NCI-H774 (cell line): ENCODE data around the gene ACP3.

ENCODE experiments used
- DNase-seq: peaks from one replicate; lab custom pipeline; 2025; lab: John Stamatoyannopoulos, UW

ACP3 gene

DNA sequence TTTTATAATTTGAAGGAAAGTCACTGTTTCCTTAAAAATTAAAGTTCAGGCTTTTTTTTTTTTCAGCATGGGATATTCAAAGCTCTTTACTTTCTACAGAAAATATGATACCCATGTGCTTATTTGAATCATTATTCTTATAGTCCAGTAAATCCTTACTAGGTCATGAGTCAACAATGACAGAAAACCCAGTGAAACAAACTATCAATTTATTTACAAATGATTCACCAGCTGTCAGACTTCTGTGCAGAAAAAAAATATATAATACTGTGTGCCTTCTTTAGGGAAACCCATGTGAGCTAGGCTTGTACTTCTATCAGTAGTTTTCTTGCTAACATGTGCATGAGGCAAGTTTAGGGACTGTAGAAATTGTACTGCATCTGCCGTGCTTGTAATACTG is 1.2 kb downstream of the ACP3 start:
- DNase-seq: no peak

DNA sequence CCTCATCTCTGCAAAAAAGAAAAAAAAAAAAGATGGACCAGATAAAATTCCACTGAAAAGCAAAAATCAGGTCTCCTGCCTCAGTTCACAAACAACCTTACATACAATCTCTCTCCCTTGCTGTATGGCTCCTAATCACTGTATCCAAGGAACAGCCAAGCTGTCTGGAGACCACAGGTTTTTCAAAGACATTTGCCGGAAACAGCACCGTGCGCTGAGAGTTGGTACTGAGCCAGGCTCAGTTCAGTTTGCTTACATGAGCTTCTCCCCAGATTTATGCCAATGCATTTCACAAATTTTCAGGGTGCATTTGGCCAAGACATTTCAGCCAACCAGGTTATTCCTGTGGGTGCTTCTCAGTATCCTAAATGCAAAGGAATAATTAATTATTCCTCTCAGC is 4.1 kb downstream of the ACP3 start:
- no peak for DNase-seq

DNA sequence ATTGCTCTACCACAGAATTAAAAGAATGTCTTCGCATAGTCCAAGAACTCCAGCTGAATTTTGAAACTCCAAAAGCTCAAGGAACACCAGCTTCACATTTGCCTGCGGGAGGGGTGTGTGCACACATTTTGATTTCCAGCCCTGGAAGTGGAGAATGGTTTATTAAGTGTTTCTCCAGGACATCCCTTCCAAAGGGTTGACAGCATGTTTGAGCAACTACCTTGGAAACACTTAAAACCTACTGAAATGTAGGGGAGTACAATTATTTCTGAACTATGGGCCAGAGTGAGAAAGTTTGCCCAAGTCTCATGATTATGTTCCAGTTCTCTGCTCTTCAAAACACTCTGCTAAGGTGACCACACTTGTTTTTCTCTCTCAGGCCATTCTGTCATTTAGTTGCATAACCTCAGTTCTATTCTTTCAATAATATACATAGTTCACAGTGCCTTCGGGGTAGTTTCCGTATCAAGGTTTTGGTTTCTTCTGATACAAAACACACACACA is 7.9 kb downstream of the ACP3 start:
- DNase-seq: no peak

DNA sequence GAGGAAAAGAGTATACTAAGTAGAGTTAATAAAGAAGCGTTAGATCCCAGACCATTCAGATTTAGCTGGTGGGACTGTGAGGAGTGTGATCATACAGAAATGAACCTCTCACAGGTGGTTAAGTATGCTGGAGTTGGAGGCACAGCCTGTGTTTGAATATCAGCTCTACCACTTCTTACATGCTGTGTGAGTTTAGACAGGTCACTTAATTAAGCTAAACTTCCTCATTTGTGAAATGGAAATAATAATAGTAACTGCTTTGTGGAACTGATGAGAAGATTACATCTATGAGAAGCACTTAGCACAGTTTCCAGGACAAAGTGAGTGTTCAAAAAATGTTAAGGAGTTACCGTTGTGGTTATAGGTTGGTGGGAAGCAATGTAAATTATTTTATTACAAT is 8.4 kb downstream of the ACP3 start:
- no peak for DNase-seq

DNA sequence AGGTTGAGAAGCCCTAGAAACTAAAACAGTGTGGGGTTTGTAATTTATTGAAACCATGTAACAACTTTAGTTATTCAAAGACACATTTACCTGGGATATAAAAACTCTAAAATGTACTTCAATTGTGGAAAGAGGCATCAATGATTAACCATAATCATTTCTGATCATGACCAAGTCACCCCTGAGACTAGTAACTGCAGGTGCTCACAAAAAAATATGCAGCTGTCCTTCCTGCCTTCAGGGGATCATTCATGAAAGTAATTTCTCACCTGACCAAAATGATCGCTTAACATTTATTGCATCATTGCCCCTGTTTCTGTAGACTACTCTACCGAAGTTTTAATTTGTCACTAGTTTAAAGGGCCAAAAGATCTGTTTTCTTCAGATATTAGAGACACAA is 9.0 kb downstream of the ACP3 start:
- no peak for DNase-seq

DNA sequence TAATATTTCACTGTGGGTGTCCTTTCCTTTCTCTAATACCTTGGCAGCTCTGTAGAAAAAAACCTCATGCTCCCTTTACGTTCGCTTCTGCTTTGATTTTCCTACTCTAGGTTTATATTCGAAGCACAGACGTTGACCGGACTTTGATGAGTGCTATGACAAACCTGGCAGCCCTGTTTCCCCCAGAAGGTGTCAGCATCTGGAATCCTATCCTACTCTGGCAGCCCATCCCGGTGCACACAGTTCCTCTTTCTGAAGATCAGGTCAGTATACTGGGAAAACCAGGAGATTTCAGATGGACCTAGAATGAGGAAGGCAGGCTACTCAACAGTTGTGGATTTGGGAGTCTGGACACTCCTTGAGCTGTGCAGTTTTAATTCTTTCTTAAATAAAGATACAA is 14.9 kb downstream of the ACP3 start:
- no peak for DNase-seq

DNA sequence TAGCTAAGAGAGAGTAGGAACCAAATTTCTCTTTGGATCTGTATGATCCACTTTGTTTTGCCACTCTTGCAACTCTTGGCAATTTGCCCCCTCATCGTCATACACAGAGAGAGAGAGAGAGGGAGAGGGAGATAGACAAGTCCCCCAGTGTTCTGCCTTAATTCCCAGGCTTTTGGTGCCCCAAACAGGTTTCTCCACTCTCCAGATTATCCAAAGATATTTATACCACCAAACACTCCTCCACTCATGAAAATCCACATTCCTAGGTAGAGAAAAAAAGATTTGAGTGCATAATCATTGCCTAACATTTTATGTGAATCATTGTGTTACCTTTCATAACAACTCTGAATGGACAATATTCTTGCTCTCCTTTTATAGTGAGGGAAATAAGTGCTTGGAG is 15.3 kb downstream of the ACP3 start:
- no peak for DNase-seq

DNA sequence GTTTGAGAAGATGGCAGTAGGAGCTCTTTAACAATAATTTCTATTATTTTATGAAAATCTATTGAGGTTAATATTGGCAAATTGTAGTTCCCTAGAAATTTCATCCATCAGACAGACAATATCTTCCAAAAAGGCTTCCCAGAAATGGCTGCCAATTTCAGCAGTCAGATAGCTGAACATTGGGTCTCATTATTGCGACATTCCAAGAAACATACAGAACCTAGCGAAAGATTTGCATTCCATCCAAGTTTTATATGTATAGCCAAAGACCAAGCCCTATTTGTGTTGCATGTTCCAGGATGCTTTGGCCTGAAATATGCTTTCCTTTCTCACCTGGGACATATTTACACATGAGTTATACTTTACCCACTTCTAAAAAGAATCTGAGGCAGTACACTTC is 24.5 kb downstream of the ACP3 start:
- DNase-seq: no peak

DNA sequence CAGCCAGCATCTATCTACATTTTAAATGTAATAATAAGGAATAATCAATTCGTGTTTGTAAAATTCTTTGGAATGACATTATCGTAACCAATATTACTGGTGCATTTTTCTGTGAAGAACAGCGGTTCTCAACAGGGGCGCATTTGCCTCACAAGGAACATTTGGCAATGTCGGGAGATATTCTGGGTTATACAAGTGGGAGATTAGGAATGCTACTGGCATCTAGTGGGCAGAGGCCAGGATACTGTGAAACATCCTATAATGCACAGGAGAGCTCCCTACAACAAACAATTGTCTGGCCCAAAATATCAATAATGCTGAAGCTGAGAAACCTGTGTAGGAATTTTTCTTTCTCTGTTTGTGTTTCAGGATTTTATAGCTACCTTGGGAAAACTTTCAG is 25.0 kb downstream of the ACP3 start:
- no peak for DNase-seq

DNA sequence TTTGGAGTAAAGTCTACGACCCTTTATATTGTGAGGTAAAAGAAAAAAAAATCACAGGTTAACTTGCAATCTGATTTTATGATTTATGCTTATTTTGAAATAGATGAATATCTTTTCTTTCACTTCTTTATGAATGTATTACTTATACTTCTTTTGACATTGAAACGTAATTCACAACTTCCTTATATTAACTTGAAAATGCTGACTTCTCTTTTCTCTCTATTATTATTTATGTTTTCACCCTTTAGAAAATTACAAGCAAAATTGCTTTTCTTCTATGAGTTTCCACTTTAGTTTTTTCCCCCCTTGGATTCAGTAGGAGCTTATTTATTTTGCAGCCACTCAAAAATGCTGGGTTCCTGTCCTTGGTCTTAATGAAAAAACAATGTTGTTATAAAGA is 25.4 kb downstream of the ACP3 start:
- DNase-seq: no peak

DNA sequence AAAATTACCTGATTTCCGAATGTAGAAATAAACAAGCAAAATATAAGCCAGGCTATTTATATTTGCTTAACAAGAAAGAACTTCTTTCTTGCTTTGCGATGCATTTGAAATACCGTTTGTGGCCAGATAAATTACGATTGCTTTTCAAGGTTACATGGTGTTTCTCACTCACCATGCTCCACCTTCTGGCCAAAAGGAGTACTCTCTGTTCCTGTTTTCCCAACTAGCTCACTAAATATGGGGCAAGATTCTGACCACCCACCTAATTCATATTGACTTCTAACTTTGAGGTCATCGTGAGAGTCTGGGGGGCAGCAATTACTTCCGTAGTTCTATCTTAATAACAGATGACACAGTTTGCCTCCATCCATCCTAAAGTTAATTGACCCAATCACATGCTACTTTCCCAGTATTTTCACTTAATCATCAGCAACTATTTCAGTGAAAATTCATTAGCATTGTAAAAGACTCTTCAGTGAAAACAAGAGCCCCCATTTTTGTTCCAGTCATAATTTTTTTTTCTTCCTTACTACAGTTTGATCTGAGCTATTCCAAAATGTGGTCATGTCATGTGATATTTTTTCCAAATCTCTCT is 25.9 kb downstream of the ACP3 start:
- peak; percentile 28 for DNase-seq

DNA sequence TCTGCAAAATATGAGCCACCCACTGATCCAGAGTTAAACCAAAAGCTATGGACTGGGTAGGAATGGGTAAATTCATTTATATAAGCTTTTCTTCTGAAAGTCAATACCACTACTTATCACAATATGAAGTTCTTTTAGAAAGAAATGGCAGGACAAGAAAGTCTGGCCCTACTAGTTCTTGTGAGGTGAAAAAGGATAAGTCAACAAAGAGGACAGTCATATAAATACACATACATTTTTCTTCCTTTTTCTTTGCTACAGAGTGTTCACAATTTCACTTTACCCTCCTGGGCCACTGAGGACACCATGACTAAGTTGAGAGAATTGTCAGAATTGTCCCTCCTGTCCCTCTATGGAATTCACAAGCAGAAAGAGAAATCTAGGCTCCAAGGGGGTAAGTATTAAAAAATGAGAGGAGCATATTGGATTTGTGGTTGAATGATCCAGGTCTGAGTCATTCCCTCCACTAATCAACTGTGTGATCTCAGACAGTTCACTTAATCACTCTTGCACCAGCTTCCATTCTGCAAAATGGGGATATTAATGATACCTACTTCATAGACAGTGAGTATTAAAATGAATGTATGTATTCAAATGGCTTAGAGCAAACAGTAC is 27.6 kb downstream of the ACP3 start:
- DNase-seq: no peak

DNA sequence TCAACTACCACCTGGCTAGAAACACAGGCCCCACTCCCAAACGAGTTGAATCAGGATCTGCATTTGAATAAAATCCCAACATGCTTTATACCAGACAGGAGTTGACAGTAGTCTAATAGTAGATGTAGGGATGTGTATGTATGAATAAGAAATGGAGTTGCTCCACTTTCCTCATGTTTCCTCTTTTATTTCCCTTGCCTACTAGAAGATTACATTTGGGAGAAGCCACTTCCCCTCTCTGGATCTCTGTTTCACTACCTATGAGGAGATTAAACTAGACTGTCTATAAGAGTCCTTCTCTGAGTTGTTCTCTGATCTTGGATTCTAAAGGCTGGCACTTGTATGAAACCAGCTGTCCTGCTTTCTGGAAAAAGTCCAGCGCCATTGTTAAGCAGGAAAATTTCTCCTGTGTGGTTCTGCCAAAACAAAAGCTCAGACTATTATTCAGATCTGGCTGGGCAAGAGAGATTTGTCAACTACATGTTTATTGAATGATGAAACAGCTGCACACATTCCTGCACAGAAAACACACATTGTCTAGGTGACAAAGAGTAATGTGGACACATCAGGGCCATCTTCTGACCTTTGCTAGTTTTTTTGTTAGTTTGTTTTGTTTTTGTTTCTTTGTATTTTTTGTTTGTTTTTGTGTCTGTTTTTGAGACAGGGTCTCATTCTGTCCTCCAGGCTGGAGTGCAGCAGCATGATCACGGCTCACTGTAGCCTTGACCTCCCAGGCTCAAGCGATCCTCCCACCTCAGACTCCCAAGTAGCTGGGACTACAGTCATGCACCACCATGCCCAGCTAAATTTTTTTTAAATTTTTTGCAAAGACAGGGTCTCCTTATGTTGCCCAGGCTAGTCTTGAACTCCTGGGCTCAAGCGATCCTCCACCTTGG is 29.9 kb downstream of the ACP3 start:
- peak; percentile 17 for DNase-seq

DNA sequence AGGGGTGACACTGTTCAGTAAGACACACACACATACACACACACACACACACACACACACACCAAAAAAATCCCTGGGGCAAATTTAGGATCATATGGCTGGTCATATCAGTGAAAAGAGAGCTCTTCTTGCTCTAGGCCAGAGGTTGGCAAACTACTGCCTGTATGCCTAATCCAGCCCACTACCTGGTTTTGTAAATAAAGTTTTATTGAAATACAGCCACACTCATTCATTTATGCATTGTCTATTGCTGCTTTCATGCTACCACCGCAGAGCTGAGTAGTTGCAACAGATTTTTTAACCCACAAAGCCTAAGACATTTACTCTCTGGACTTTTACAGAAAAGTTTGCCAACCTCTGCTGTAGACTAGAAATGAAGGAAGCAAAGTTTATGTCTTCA is 30.6 kb downstream of the ACP3 start:
- DNase-seq: no peak

DNA sequence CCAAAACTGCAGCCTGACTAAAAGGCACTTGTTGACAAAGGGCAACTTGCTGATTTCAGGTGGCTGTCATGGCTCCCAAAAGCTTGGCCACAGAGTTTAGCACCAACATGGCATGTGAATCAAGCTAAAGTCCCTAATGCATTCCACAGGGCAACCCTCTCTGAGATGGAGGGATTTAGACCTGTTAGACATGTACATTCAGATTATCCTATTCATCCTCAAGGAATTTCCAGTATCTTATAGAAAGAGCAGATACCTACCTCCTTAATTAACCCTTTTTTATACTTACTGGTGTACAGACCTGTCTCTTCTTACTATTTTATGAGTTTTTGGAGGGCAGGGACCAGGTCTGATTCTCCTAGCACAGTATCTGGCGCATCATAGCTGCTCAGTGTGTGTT is 31.3 kb downstream of the ACP3 start:
- no peak for DNase-seq

DNA sequence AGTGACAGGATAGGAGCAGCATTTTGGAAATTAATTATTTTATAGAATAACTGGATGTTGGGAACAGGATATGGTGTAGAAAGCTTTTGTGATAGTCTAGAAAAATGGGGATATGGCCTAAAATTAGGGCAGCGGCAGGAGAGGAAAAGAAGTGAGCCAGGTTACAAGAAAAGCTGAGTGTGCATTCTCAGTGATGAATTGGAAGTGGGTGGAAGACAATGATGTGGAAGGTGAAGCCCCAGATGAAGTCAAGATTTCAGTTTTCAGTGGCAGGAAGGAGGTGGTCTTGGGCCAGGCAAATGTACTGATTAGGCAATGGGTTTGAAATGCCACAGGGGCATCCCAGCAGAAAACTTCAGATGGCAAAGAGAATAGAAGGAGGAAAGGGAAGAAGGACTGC is 33.6 kb downstream of the ACP3 start:
- no peak for DNase-seq

DNA sequence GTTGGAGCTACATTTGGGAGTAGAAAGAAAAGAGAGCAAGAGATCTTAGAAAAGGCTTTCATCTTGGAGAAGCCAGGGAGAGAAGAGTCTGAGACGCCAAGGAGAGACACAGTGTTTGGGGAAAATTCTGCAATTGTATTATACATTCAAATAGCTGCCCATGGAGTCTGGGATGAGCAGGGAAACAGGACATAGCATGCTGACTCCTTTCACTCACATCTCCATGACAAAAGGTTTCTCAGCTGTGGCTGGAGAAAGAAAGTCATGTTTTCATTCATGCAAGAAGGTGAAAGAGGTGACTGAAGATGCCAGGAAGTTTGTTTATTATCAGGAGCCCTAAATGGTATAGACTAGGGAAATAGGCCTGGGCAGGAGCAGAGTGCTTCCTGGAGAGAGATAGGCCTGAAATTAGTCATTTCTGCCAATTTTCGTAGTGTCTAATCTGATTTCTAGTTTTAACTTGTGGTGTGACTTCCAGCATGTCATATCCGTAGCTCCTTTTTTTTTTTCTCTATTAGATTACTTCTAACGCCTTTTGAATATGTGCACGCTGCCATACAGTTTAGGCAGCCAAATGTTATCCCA is 34.1 kb downstream of the ACP3 start:
- no peak for DNase-seq

DNA sequence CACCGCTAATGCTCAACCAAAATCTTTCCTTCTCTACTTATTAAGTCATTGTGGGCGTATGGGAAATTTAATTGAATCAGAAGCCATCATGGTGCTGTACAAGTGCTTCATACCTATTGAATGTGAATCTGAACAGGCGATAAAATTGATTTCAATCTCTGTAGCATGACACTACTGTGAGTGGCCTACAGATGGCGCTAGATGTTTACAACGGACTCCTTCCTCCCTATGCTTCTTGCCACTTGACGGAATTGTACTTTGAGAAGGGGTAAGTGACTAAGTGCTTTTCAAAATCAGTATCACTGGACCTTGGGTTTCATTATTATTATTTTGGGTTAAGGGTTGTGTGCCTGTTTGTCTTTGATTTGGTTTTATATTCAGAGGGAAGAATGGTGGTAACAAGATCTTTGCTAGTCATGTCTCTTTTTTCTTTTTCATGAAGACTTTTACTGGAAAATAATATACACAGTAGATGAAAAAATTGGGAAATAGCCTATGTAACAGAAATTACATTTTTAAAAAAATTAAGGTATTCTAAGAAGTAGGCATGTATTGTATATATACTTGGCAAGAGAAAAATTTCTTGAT is 35.4 kb downstream of the ACP3 start:
- peak; percentile 24 for DNase-seq

DNA sequence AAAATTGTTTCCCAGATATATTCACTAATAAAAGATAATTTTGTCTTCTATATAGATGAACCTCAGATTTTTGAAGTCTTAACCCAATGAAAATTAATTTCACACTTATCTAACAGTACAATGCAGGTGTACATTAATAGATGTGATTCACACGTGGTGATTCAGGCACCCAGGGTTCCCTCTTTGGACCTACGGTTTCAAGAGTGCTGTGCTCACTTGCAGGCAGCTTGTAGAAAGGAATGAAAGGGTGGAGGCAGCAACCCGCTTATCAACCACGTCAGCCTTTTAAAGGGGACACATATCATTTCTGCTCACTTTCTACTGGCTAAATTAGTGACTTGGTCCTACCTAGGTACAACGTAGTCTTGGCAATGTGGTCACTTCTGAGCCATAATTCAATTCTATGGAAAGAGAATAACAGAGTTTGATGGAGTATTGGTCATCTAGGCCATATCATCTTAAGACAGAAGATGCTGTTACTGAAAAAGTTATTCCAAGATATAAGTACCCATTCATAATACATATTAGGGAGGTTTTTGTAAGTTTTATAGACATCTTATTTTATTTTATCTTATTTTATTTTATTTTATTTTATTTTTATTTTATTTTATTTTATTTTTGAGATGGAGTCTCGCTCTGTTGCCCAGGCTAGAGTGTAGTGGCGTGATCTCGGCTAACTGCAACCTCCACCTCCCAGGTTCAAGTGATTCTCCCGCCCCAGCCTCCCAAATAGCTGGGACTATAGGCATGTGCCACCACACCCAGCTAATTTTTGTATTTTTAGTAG is 37.9 kb downstream of the ACP3 start:
- no peak for DNase-seq

DNA sequence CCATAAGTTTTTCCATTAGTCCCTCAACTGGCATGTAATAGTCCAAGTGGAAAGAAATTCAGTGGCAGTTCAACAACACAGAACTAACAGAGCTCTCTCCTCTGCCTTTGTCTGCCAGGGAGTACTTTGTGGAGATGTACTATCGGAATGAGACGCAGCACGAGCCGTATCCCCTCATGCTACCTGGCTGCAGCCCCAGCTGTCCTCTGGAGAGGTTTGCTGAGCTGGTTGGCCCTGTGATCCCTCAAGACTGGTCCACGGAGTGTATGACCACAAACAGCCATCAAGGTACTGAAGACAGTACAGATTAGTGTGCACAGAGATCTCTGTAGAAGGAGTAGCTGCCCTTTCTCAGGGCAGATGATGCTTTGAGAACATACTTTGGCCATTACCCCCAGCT is 39.4 kb downstream of the ACP3 start:
- DNase-seq: no peak

DNA sequence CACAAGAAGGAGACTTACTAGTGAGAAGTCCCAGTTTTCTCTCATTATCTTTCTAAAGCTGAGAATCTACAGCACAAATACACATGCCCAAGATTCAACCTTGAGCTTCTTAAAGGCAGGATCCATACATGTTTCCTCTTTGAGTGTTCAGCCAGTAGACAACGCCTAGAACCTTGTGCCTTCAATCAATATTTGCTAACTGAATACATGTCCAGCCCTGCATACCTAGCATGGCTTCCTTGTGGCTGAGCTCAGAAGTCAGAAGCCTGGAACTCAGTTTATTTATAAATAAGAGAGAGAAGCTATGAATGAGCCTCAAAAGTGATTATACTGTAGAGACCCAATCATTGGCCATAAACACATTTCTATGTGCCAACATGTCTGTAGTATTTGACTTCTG is 43.5 kb downstream of the ACP3 start:
- DNase-seq: no peak

DNA sequence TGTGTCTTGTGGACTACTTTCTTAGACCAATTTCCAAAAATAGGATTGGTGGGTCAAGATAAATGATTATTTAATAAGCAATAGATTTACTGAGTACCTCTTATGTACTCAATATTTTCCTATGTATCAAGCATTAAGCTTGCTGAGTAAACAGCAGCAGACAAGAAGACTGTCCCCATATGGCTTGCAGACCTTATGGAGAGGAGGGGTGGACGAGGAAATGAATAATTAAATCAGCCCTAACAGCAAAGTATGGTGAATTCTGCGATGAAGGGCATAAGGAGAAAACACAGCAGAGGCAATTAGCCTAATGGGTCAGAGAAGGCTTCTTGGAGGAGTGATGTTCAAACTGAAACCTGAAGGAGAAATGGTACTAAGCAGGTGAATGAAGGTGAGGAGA is 45.1 kb downstream of the ACP3 start:
- no peak for DNase-seq
